HTR-8/SVneo (cell line): ENCODE data around the gene LMLN.
"Not testable (repeated sequence)": the region's sequence is repeated elsewhere in the genome, so short reads cannot be mapped to it uniquely, and the experiment has no call there.

Experiments
- DNase-seq: peaks from one replicate; pipeline ENCODE4 v3.0.0; 2011; ENCODE audit warnings: low spot score, mixed read lengths; ENCODE audit not compliant: insufficient read length
- FAIRE-seq: peaks from 2 replicates; lab custom pipeline; 2011; peaks lifted over from hg19 to GRCh38; lab: Jason Lieb, UNC

The LMLN gene

GRCh38 chr3:198021320-198021719 lies 61.3 kb downstream of the LMLN start:
- FAIRE-seq, result no peak

GRCh38 chr3:198022604-198023003 lies 62.6 kb downstream of the LMLN start:
- DNase-seq (no peak), FAIRE-seq (no peak)

More at GRCh38 chr3:198021320-198021719, 61.3 kb downstream of the LMLN start:
- DNase-seq, result no peak

GRCh38 chr3:198025644-198026043 lies 65.6 kb downstream of the LMLN start:
- FAIRE-seq (no peak), DNase-seq (no peak)

GRCh38 chr3:198026620-198027019 lies 66.6 kb downstream of the LMLN start:
- no peak for FAIRE-seq
- DNase-seq, result no peak

- DNase-seq, result no peak
- FAIRE-seq, result no peak
These were observed 67.2 kb downstream of the LMLN start for GRCh38 chr3:198027045-198027798.

- FAIRE-seq, result no peak
These were observed 67.9 kb downstream of the LMLN start for GRCh38 chr3:198027799-198028390.

GRCh38 chr3:198028718-198029117 lies 68.7 kb downstream of the LMLN start:
- peak; percentile 24 for DNase-seq
- peak; percentile 44 for FAIRE-seq

More at GRCh38 chr3:198027799-198028390, 67.9 kb downstream of the LMLN start:
- no peak for DNase-seq

- FAIRE-seq (no peak), DNase-seq (no peak)
These were observed 70.1 kb downstream of the LMLN start for GRCh38 chr3:198030125-198030524.

- DNase-seq (no peak), FAIRE-seq (no peak)
These were observed 70.7 kb downstream of the LMLN start for GRCh38 chr3:198030726-198031125.

GRCh38 chr3:198032039-198032936 lies 72.3 kb downstream of the LMLN start:
- DNase-seq (no peak), FAIRE-seq (no peak)

GRCh38 chr3:198043119-198043518 lies 83.1 kb downstream of the LMLN start:
- FAIRE-seq (peak; percentile 36), DNase-seq (no peak)

- no peak for DNase-seq
- FAIRE-seq, result no peak
These were observed 86.3 kb downstream of the LMLN start for GRCh38 chr3:198046120-198046857.

GRCh38 chr3:198048445-198048844 lies 88.4 kb downstream of the LMLN start:
- FAIRE-seq, result no peak
- DNase-seq, result no peak

- no peak for DNase-seq
- FAIRE-seq, result no peak
These were observed 91.8 kb downstream of the LMLN start for GRCh38 chr3:198051836-198052235.

- not testable (repeated sequence) for FAIRE-seq, DNase-seq
These were observed 93.4 kb downstream of the LMLN start for GRCh38 chr3:198053462-198053861.

GRCh38 chr3:198061119-198062067 lies 101.4 kb downstream of the LMLN start:
- no peak for DNase-seq
- no peak for FAIRE-seq

- DNase-seq, result no peak
- FAIRE-seq, result no peak
These were observed 102.0 kb downstream of the LMLN start for GRCh38 chr3:198062068-198062465.

GRCh38 chr3:198064420-198064819 lies 104.4 kb downstream of the LMLN start:
- FAIRE-seq, result no peak
- DNase-seq, result no peak

GRCh38 chr3:198065897-198066296 lies 105.9 kb downstream of the LMLN start:
- no peak for FAIRE-seq
- no peak for DNase-seq
